Pancreas (tissue), 10 donors: Measurements from ENCODE around the gene SPRR4. TPM values are rescaled to one million over a fixed set of nuclear protein-coding genes. Genes with fewer than 3 reads are reported as not detected.
"Not testable (repeated sequence)": the region's sequence is repeated elsewhere in the genome, so short reads cannot be mapped to it uniquely, and the experiment has no call there.

Experiments used
- ATAC-seq, 4 donors: fragments of 200-7000 bp; cut with Tn5 transposase; one replicate each; pipeline versions ENCODE4 v1.8.0 to v1.9.1; 2020; ENCODE audit warnings: mild to moderate bottlenecking in 4 of 4, moderate library complexity in 4 of 4
- DNase-seq, 6 donors: peaks; one replicate each; pipeline ENCODE4 v3.0.0-alpha.2; 2020
- FAIRE-seq: peaks from 2 replicates; lab custom pipeline; 2012; peaks lifted over from hg19 to GRCh38; lab: Jason Lieb, UNC
- H3K27ac ChIP-seq, 4 donors: fragments of 200-600 bp; sonication (generic); 1 replicate in 3 of 4; 2 replicates in 1 of 4; pipeline versions ENCODE4 v1.5.0 to v1.8.0; 2020
- H3K27me3 ChIP-seq, 4 donors: fragments of 200-600 bp; one replicate each; pipeline ENCODE4 v1.8.0; 2021
- H3K36me3 ChIP-seq, 3 donors: fragments of 200-600 bp; sonication (generic) in 1 of 3; one replicate each; pipeline versions ENCODE4 v1.5.0 to v1.8.0; 2020 to 2021
- H3K4me1 ChIP-seq, 3 donors: fragments of 200-600 bp; one replicate each; pipeline ENCODE4 v1.8.0; 2021
- H3K4me3 ChIP-seq, 4 donors: fragments of 200-600 bp; sonication (generic) in 2 of 4; one replicate each; pipeline versions ENCODE4 v1.5.0 to v1.8.0; 2020 to 2021
- H3K9me3 ChIP-seq, 4 donors: fragments of 200-600 bp; one replicate each; pipeline ENCODE4 v1.8.0; 2021
- CTCF ChIP-seq, 4 donors: fragments of 200-600 bp; sonication (generic) in 3 of 4; IDR thresholded peaks; one replicate each; pipeline versions ENCODE4 v1.5.0 to v1.8.0; 2021; ENCODE audit warnings: antibody characterized with exemption in 4 of 4
- WGBS, 2 donors: extraction: QIAGEN DNeasy Blood & Tissue Kit; methylation state at CpG; one replicate each; pipeline ENCODE4 v1.1.7; 2013; 5-methylcytosine and 5-hydroxymethylcytosine counted together
- intact Hi-C, 3 donors: fragments of 100-400 bp; cut with DNase I; formaldehyde crosslinking; loops; one replicate each; pipeline versions ENCODE4 v1.11.1 to v1.14.2; 2022
- polyA plus RNA-seq, 2 donors: library from polyadenylated mRNA; stranded (reverse); fragments of 200-250 nt; gene quantifications; one replicate each; pipeline ENCODE4 v1.2.3, GENCODE V29; 2013
- total RNA-seq, 6 donors: library from RNA; stranded (reverse); fragmentation: NEBNext Ultra II Directional in 4 of 6; extraction: Animal tissue kit (Norgen Biotek cat#: 25700) in 4 of 6; gene quantifications; one replicate each; pipeline versions ENCODE4 v1.2.1 to v1.2.4, GENCODE V29; 2021 to 2023
- donor health status: healthy with polysubstance abuse.
- donor health status: DM: no; HTN: no; CAD: no; lungs with moderate emphysema.
- donor health status: DM: no; HTN: no; CAD: no.
- donor health status: control.
- donor health status: control.
- donor health status: Bipolar disorder and iron deficiency.
- donor health status: DM: yes; HTN: yes; CAD: no.
- donor health status: DM: no; HTN: no; CAD: no.
- donor health status: DM: no; HTN: no; CAD: no.
- donor health status: DM: yes; HTN: yes; CAD: no.

SPRR4 gene
- total and polyA plus RNA-seq, 8 donors: not detected

DNA sequence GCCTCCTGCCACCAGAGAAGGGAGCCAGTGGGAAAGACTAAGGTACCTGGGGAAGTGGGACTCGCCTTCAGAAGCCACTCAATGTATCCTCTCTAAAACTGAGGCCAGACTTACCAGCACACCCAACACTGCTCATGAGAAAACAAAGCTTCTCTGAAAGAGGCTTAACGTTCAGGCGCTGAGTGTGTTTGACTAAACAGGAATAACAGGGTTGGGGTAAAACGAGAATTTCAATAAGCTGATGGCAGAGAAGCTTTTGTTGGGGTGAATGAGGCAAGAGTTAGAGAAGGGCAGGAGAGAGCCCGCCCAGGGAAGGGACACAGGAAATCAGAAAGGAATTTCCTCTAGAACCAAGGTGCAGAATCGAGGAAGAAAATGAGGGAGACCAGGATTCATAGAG lies 29.4 kb downstream of the SPRR4 start:
- intact Hi-C loops: no loop called here
- H3K36me3 ChIP-seq: no peaks in the 10 kb centered on the region
- H3K27ac ChIP-seq: no peak overlapping the region
- DNase-seq (no peak), FAIRE-seq (no peak), ATAC-seq (no peak)
- no peaks in the 10 kb centered on the region for H3K27me3 ChIP-seq
- peaks cover 0 to 9% (median 0%) of the 10 kb centered on the region in 3 donors for H3K4me1 ChIP-seq
- no peaks in the 10 kb centered on the region for H3K9me3 ChIP-seq
- 73 to 74% methylated on average over 6 of the region's 6 CpGs for WGBS, 2 donors
- H3K4me3 ChIP-seq: no peak overlapping the region
- TF ChIP-seq CTCF (IDR thresholded peaks at IDR 0.05): no peak

- no peak for TF ChIP-seq CTCF (IDR thresholded peaks at IDR 0.05)
- WGBS, 2 donors: 80 to 91% methylated on average over 1 of the region's 1 CpG
- no peaks in the 10 kb centered on the region for H3K36me3 ChIP-seq
- DNase-seq: no peak
- intact Hi-C loops: no loop called here
- H3K9me3 ChIP-seq: no peaks in the 10 kb centered on the region
- no peak for FAIRE-seq
- ATAC-seq: no peak
- H3K27ac ChIP-seq: no peak overlapping the region
- H3K4me1 ChIP-seq: peaks cover 0 to 9% (median 0%) of the 10 kb centered on the region in 3 donors
- H3K4me3 ChIP-seq: no peak overlapping the region
- no peaks in the 10 kb centered on the region for H3K27me3 ChIP-seq
Measured at GRCh38 chr1:153000294-153000693, 29.8 kb downstream of the SPRR4 start.

GRCh38 chr1:153001382-153001781 lies 30.9 kb downstream of the SPRR4 start, which contains the start of gene SPRR3:
SPRR3 (plus strand) TSS chr1:153001749; CDS start chr1:153003021, 1,272 bp downstream.
- H3K27me3 ChIP-seq: no peaks in the 10 kb centered on the region
- DNase-seq: no peak
- 74 to 94% methylated on average over 2 of the region's 2 CpGs for WGBS, 2 donors
- ATAC-seq: no peak
- H3K4me1 ChIP-seq: peaks cover 0 to 9% (median 0%) of the 10 kb centered on the region in 3 donors
- no peak within 1 kb of the TSS for H3K4me3 ChIP-seq
- no peaks in the 10 kb centered on the region for H3K36me3 ChIP-seq
- H3K27ac ChIP-seq: no peak within 1 kb of the TSS
- H3K9me3 ChIP-seq: no peaks in the 10 kb centered on the region
- no peak for FAIRE-seq
- TF ChIP-seq CTCF (IDR thresholded peaks at IDR 0.05): no peak
- intact Hi-C loops: no loop called here

- H3K4me1 ChIP-seq, DNase-seq, H3K27ac ChIP-seq, intact Hi-C loops, H3K36me3 ChIP-seq, ATAC-seq, H3K27me3 ChIP-seq, FAIRE-seq, H3K9me3 ChIP-seq, H3K4me3 ChIP-seq: not testable (repeated sequence)
- WGBS, 2 donors: 69 to 76% methylated on average over 8 of the region's 8 CpGs
Measured at GRCh38 chr1:153011235-153011758, 40.8 kb downstream of the SPRR4 start.

DNA sequence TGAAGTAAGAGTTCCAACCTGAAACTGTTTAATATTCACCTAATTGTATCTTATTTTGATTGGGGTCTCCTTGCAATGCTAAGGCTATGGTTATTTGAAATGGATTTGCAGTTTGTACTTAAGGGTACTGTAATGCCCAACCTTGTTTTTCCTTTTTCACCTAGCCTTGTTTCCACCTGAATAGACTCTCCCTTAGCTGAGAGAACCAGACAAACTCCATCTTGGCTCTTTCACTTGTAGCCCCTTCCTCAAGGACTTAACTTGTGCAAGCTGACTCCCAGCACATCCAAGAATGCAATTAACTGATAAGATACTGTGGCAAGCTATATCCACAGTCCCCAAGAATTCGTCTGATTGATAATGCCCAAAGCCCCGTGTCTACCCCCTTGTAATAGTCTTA lies 51.4 kb downstream of the SPRR4 start:
- H3K9me3 ChIP-seq, intact Hi-C loops, DNase-seq, H3K4me1 ChIP-seq, ATAC-seq, H3K36me3 ChIP-seq, H3K4me3 ChIP-seq, H3K27me3 ChIP-seq, H3K27ac ChIP-seq, FAIRE-seq: not testable (repeated sequence)
- WGBS, 2 donors: 23 to 32% methylated on average over 2 of the region's 2 CpGs

Other genes starting within 250 kb of the SPRR4 start
- not detected for gene KPRP, start 212.6 kb upstream of the SPRR4 start, total RNA-seq
- gene KPRP, start 212.6 kb upstream of the SPRR4 start, polyA plus RNA-seq: not detected
- gene LCE1F, start 195.5 kb upstream of the SPRR4 start, total RNA-seq: not detected
- not detected for gene LCE1F, start 195.5 kb upstream of the SPRR4 start, polyA plus RNA-seq
- not detected for gene LCE1E, start 184.4 kb upstream of the SPRR4 start, total RNA-seq
- gene LCE1E, start 184.4 kb upstream of the SPRR4 start, polyA plus RNA-seq: not detected
- not detected for gene LCE1D, start 173.9 kb upstream of the SPRR4 start, total RNA-seq
- gene LCE1D, start 173.9 kb upstream of the SPRR4 start, polyA plus RNA-seq: not detected
- not detected for gene LCE1C, start 164.0 kb upstream of the SPRR4 start, total RNA-seq
- not detected for gene LCE1C, start 164.0 kb upstream of the SPRR4 start, polyA plus RNA-seq
- not detected for gene LCE1B, start 158.7 kb upstream of the SPRR4 start, total RNA-seq
- gene LCE1B, start 158.7 kb upstream of the SPRR4 start, polyA plus RNA-seq: not detected
- not detected for gene LCE1A, start 143.2 kb upstream of the SPRR4 start, total RNA-seq
- gene LCE1A, start 143.2 kb upstream of the SPRR4 start, polyA plus RNA-seq: not detected
- gene LCE6A, start 127.8 kb upstream of the SPRR4 start, total RNA-seq: not detected
- not detected for gene LCE6A, start 127.8 kb upstream of the SPRR4 start, polyA plus RNA-seq
- not detected for gene LCE7A, start 110.7 kb upstream of the SPRR4 start, total RNA-seq
- not detected for gene LCE7A, start 110.7 kb upstream of the SPRR4 start, polyA plus RNA-seq
- gene SMCP, start 92.3 kb upstream of the SPRR4 start, total RNA-seq: not detected
- not detected for gene SMCP, start 92.3 kb upstream of the SPRR4 start, polyA plus RNA-seq
- gene IVL, start 62.1 kb upstream of the SPRR4 start, total RNA-seq: not detected
- under 1 TPM in 1 of 2 donors, not detected in 1; 0.02 TPM for gene IVL, start 62.1 kb upstream of the SPRR4 start, polyA plus RNA-seq
- not detected for gene SPRR5, start 23.4 kb upstream of the SPRR4 start, total RNA-seq
- not detected for gene SPRR5, start 23.4 kb upstream of the SPRR4 start, polyA plus RNA-seq
- not detected for gene SPRR1A, start 13.4 kb downstream of the SPRR4 start, total RNA-seq
- gene SPRR1A, start 13.4 kb downstream of the SPRR4 start, polyA plus RNA-seq: not detected
- not detected for gene SPRR3, start 31.1 kb downstream of the SPRR4 start, total RNA-seq
- gene SPRR3, start 31.1 kb downstream of the SPRR4 start, polyA plus RNA-seq: 1 to 10 TPM; 2.8 to 3.2 TPM
- not detected for gene SPRR1B, start 60.6 kb downstream of the SPRR4 start, total RNA-seq
- under 1 TPM in 1 of 2 donors, not detected in 1; 0.65 TPM for gene SPRR1B, start 60.6 kb downstream of the SPRR4 start, polyA plus RNA-seq
- not detected for gene SPRR2D, start 70.5 kb downstream of the SPRR4 start, total RNA-seq
- gene SPRR2D, start 70.5 kb downstream of the SPRR4 start, polyA plus RNA-seq: under 1 TPM in 1 of 2 donors, not detected in 1; 0.53 TPM
- not detected for gene SPRR2A, start 86.9 kb downstream of the SPRR4 start, total RNA-seq
- under 1 TPM in 1 of 2 donors, not detected in 1; 0.68 TPM for gene SPRR2A, start 86.9 kb downstream of the SPRR4 start, polyA plus RNA-seq
- gene SPRR2B, start 101.0 kb downstream of the SPRR4 start, total RNA-seq: not detected
- gene SPRR2B, start 101.0 kb downstream of the SPRR4 start, polyA plus RNA-seq: not detected
- gene SPRR2E, start 123.9 kb downstream of the SPRR4 start, total RNA-seq: not detected
- under 1 TPM in 1 of 2 donors, not detected in 1; 0.26 TPM for gene SPRR2E, start 123.9 kb downstream of the SPRR4 start, polyA plus RNA-seq
- under 1 TPM in 1 of 6 donors, not detected in 5; 0.35 TPM for gene SPRR2F, start 142.9 kb downstream of the SPRR4 start, total RNA-seq
- not detected for gene SPRR2F, start 142.9 kb downstream of the SPRR4 start, polyA plus RNA-seq
- not detected for gene SPRR2G, start 180.2 kb downstream of the SPRR4 start, total RNA-seq
- gene SPRR2G, start 180.2 kb downstream of the SPRR4 start, polyA plus RNA-seq: not detected
- gene LELP1, start 232.8 kb downstream of the SPRR4 start, total RNA-seq: not detected
- not detected for gene LELP1, start 232.8 kb downstream of the SPRR4 start, polyA plus RNA-seq
- not detected for gene PRR9, start 246.9 kb downstream of the SPRR4 start, total RNA-seq
- not detected for gene PRR9, start 246.9 kb downstream of the SPRR4 start, polyA plus RNA-seq